ENCODE measurements around the gene NEDD9. TPM values are rescaled to one million over a fixed set of nuclear protein-coding genes. Genes with fewer than 3 reads are reported as not detected.

NEDD9 gene
- total RNA-seq, 4 donors from 2014 or later, result 19.8 to 49.4 (median 35.6) TPM

- intact Hi-C loops (cut with DNase I; ENCODE audit: low total_unique reads) (no loop called here), in situ Hi-C loops (cut with MboI; ENCODE audit: low sequenced_read_pairs in 4 of 4) (no loop called here)
- peaks cover 0 to 21% of the 10 kb centered on the region in 2 donors for H3K36me3 ChIP-seq
- TF ChIP-seq POLR2A (IDR thresholded peaks at IDR 0.05), result no peak
- TF ChIP-seq, protein P1, sequence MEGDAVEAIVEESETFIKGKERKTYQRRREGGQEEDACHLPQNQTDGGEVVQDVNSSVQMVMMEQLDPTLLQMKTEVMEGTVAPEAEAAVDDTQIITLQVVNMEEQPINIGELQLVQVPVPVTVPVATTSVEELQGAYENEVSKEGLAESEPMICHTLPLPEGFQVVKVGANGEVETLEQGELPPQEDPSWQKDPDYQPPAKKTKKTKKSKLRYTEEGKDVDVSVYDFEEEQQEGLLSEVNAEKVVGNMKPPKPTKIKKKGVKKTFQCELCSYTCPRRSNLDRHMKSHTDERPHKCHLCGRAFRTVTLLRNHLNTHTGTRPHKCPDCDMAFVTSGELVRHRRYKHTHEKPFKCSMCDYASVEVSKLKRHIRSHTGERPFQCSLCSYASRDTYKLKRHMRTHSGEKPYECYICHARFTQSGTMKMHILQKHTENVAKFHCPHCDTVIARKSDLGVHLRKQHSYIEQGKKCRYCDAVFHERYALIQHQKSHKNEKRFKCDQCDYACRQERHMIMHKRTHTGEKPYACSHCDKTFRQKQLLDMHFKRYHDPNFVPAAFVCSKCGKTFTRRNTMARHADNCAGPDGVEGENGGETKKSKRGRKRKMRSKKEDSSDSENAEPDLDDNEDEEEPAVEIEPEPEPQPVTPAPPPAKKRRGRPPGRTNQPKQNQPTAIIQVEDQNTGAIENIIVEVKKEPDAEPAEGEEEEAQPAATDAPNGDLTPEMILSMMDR (IDR thresholded peaks at IDR 0.05 in 4 of 5, conservative IDR thresholded peaks at IDR 0.05 in 1 of 5), result no peak
- ATAC-seq (no peak), DNase-seq (no peak)
- H3K9me3 ChIP-seq, result no peaks in the 10 kb centered on the region
- no peaks in the 10 kb centered on the region for H3K27me3 ChIP-seq
- peaks cover 16 to 22% of the 10 kb centered on the region in 2 donors for H3K4me1 ChIP-seq
- H3K27ac ChIP-seq, result peak overlapping the region; percentile 54 to 66 (median 58)
- no peak overlapping the region for H3K4me3 ChIP-seq
Observed at GRCh38 chr6:11197175-11197536, 35.3 kb downstream of the NEDD9 start.

GRCh38 chr6:11196511-11197174 is 35.8 kb downstream of the NEDD9 start:
- ATAC-seq, result no peak
- TF ChIP-seq POLR2A (IDR thresholded peaks at IDR 0.05), result no peak
- TF ChIP-seq, protein P1 (IDR thresholded peaks at IDR 0.05 in 4 of 5, conservative IDR thresholded peaks at IDR 0.05 in 1 of 5), result no peak
- Histone ChIP-seq H3K4me3 (no peak overlapping the region), H3K36me3 (peaks cover 0 to 24% of the 10 kb centered on the region in 2 donors), H3K4me1 (peaks cover 14 to 22% of the 10 kb centered on the region in 2 donors), H3K9me3 (no peaks in the 10 kb centered on the region), H3K27me3 (no peaks in the 10 kb centered on the region), H3K27ac (peak overlapping the region; percentile 54 to 66 (median 58))
- intact Hi-C loops (cut with DNase I; ENCODE audit: low total_unique reads) (no loop called here), in situ Hi-C loops (cut with MboI; ENCODE audit: low sequenced_read_pairs in 4 of 4) (no loop called here)
- DNase-seq, result no peak

DNA sequence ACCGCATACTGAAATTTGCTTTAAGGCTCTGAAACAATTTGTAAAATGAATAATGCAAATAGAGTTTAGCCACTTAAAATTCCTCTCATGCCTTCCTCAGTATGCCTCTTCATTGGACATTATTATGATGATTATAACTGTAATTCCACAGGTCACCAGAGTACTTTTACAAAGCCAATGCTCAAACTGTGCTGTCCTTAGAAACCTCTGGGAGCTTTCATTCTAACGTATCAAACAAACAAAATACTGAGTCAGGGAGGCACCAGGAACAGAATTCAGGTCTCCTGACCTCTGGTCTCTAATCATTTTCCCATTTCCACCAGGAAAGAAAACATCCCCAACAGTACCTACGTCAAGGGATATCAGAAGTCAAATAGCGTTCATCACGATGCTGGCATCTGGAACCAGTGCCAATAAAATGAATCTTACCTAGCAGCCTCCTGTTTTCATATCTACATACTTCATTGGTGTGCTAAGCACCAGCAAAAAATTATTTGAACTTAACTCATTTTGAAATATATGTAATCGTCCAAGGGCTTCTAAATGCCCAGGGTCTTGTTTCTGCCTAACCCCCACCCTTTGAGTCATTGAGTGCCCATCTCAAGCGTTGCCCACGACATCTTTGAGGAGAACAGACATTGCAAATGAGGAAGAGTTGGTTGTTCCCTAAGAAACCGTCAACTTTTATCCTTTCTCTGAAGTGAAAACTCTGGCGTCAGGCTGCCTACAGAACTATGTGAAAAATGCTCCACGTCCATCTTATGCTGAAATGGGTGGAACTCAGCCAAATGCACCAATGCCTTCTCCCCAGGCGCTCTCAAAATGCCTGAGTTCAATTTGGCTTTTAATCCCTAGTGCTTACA is 37.9 kb downstream of the NEDD9 start:
- TF ChIP-seq, protein P1 (IDR thresholded peaks at IDR 0.05 in 4 of 5, conservative IDR thresholded peaks at IDR 0.05 in 1 of 5), result no peak
- no peak for TF ChIP-seq POLR2A (IDR thresholded peaks at IDR 0.05)
- Histone ChIP-seq H3K4me1 (peaks cover 9 to 19% of the 10 kb centered on the region in 2 donors), H3K36me3 (peaks cover 0 to 31% of the 10 kb centered on the region in 2 donors), H3K27me3 (no peaks in the 10 kb centered on the region), H3K27ac (peak overlapping the region; percentile 26 to 66 (median 52)), H3K4me3 (no peak overlapping the region), H3K9me3 (no peaks in the 10 kb centered on the region)
- in situ Hi-C loops (cut with MboI; ENCODE audit: low sequenced_read_pairs in 4 of 4), result no loop called here
- DNase-seq (no peak), ATAC-seq (peak in 1 of 2 donors; percentile 10)
- intact Hi-C loops (cut with DNase I; ENCODE audit: low total_unique reads), result no loop called here

DNA sequence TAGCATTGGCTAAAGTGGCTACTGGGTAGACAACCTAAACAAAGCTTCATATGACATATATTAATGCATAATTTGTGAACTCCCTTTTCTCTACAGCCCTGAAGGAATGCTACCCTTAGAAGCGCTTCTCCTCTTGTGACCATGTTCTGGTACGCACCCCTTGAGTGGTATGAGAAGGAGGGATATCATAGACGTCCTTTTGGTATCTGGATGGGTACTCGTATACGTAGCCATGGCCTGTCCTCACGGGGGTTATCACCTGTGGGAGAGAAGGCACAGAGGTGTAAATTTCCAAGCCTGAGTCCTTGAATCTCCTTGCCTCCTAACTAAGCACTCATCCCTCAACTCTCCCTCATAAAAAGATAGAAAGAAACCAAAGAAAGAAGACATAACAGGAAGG is 39.0 kb downstream of the NEDD9 start:
- Histone ChIP-seq H3K9me3 (no peaks in the 10 kb centered on the region), H3K4me3 (no peak overlapping the region), H3K36me3 (peaks cover 0 to 43% of the 10 kb centered on the region in 2 donors), H3K4me1 (peaks cover 9 to 19% of the 10 kb centered on the region in 2 donors), H3K27ac (peak overlapping the region in 1 of 4 donors; percentile 26), H3K27me3 (no peaks in the 10 kb centered on the region)
- ATAC-seq (no peak), DNase-seq (no peak)
- intact Hi-C loops (cut with DNase I; ENCODE audit: low total_unique reads) (no loop called here), in situ Hi-C loops (cut with MboI; ENCODE audit: low sequenced_read_pairs in 4 of 4) (no loop called here)
- TF ChIP-seq, protein P1 (IDR thresholded peaks at IDR 0.05 in 4 of 5, conservative IDR thresholded peaks at IDR 0.05 in 1 of 5), result no peak
- TF ChIP-seq POLR2A (IDR thresholded peaks at IDR 0.05), result no peak

Measured in gastrocnemius medialis (tissue), 4 donors.